HG03108 (cell line): ENCODE measurements around the gene PCBP3.

ENCODE experiments used
- ATAC-seq: cut with Tn5 transposase; IDR thresholded peaks from one replicate; pipeline ENCODE4 v1.9.1; 2021; ENCODE audit warnings: moderate library complexity; ENCODE audit not compliant: unreplicated experiment

Gene PCBP3

GRCh38 chr21:45778686-45779085 lies 135.2 kb downstream of the PCBP3 start:
- no peak for ATAC-seq

- no peak for ATAC-seq
These were observed 135.7 kb downstream of the PCBP3 start for GRCh38 chr21:45779226-45779625.

- ATAC-seq, result no peak
These were observed 137.1 kb downstream of the PCBP3 start for GRCh38 chr21:45780647-45781046.

DNA sequence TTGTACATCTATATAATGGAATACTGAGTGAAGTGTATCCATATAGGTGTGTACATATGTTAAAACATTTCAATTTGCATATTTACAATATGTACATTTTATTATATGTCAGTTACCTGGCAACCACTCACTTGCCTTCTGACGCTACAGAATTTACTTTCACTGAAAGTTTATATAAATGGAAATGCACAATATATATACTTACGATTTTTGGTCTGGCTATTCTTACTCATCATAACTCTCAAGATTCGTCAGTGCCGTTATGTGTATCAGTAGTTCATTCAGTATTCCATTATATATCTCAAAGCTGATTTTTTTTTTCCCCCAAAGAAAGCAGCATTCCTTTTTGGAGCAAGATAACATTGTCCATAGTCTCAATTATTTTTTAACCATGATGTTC lies 138.2 kb downstream of the PCBP3 start:
- no peak for ATAC-seq

DNA sequence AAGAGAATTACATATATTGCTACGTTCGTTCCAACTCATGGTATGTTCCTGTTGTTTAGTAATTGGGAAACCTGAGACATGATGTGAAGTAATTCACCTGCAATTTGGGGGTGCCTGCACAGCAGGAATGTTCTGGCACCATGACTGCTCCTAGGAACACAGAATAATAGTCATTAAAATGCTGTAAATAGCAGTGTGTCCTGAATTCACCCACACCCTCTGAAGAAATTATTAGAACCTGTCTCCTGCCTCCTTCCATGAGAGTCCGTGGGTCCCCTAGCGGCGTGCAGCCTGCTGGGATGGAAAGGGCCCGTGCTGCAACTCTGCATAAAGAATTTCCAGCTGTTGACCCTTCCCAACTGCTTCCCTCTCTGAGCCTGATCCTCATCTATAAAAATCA lies 143.1 kb downstream of the PCBP3 start:
- no peak for ATAC-seq

DNA sequence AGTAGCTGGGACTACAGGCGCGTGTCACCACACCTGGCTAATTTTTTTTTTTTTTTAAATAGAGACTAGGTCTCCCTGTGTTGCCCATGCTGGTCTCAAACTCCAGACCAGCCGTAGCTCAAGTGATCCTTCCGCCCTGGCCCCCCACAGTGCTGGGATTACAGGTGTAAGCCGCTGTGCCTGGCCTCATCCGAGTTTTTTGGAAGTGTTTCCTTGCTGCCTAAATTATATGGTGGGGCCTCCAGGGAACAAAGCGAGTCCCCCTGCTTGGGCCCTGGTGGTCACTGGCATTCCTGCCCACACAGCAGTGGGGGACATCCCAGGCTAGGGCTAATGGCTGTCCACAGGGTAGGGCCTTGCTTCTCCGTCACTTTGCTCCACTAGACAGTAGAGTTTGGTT lies 143.8 kb downstream of the PCBP3 start:
- no peak for ATAC-seq

- ATAC-seq, result no peak
These were observed 144.7 kb downstream of the PCBP3 start for GRCh38 chr21:45788198-45788597.

DNA sequence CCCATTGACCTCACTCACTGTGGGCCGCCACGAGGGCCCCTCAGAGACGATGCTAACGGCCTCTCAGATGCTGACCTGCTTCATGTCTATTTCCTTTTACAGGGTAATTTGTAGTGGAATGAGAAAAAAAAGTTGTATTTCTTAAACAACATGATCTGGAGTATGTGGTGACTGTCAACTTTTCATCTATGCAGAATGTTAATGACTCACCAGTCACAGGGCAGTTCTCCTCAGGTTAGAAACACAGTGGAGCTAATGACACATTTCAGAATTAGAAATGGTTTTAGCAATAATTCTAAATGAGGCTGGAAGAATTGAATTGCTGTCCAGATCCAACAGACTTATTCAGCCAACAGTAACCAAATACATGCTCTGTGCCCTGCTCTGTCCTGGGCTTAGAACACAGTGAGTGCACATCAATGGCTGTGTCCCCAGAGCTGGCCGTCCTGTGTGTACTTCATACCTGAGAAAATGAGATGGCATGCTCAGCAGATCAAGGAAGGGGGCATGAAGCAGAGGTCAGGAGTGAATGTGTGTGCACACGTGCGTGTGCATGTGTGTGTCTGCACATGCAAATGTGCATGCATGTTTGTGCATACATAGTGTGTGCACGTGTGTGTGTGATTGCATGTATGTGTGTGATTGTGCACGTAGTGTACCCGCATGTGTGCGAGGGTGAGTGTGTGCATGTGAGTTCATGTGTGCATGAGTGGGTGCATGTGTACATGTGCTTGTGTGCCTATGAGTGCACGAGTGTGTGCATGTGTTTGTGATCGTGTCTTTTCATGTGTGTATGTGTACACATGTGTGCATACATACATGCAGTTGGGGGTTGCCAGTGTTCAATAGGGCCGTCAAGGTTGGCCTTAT lies 145.3 kb downstream of the PCBP3 start:
- ATAC-seq, result no peak

DNA sequence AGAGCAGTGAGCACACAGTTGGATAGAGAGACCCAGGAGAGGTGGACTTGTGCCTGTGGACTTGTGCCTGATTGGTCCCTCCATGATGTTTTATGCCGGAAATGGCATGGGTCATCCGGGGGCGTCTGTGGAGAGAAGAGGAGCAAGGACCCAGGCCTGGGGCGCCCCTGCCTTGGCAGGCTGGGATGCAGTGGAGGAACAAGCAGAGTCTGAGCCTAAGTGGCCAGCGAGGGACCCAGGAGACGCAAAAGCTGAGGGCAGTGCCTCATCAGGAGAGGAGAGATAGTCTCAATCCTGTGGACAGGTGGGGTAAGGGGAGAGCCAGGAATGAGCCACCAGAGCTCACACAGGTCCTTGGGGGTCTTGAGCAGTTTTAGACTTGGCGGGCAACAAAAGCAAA lies 146.9 kb downstream of the PCBP3 start:
- ATAC-seq, result no peak

DNA sequence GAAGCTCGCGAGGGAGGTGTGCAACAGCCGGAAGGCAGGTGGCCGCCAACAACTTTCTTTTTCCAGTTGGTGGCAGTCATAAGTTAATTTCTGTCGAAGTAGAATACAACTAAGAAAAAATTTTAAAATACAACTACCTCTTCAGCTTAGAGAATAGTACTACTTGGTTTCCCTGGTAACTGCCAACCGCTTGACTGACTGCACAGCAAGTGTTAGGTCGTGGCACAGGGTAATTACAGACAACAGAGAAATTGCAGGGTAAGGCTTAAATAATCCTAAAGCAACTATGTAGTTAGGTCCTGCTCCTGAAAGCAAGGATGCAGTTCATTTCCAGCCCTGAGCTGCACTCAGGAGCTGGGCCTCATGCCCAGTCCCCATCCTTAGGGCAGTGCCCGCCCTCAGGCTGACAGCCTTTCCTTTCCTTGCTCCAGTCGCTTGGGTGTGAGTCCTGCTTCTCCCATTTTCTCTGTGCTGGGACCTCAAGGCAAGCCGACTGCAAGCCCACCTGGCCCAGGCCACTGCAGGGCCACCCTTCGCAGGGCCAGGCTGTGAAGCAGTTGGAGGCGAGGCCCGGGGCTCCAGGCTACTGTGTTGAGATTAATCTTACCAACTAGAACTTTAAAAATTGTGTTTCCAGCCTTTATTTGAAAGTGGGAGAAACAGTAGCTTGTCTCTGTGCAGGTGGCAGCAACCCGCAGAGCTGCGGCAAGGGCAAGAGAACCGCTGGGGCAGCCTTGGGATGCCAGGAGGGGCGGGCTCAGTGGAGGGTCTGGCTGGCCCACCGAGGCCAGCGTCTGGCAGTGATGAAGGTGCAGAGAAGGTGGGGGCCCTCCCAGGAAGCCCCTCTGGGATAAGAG lies 148.3 kb downstream of the PCBP3 start:
- no peak for ATAC-seq

DNA sequence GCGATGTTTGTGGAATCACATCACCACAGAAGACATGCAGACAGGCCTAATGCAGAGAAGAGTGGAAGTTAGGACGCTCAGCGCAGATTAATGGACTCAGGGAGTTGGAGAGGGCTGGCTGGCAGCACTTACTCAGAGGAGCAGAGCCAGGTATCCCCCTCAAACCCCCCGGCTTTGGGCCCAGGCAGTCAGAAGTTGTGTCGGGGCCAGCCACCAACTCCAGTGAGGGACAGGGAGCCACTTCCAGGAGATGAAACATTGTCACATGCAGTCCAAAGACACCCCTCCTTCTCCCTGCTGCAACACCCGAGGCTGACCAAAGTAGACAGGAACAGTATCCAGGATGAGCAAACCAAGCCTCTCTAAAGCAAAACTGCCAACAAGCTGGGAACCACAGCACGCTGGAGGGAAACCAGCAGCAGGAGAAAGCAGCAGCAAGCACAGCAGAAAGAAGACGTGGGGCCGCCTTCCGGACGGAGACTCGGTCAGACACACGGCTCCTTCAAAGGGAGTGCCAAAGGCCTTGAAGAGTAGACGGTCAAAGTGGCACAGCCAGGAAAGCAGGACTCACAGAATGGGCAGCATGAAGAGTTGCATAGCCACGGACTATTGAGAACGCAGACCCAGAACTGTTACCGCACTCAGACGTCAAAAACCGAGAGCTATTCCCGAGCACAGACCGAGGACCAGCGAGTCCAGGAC lies 149.3 kb downstream of the PCBP3 start:
- no peak for ATAC-seq

GRCh38 chr21:45794027-45794426 lies 150.5 kb downstream of the PCBP3 start:
- no peak for ATAC-seq

DNA sequence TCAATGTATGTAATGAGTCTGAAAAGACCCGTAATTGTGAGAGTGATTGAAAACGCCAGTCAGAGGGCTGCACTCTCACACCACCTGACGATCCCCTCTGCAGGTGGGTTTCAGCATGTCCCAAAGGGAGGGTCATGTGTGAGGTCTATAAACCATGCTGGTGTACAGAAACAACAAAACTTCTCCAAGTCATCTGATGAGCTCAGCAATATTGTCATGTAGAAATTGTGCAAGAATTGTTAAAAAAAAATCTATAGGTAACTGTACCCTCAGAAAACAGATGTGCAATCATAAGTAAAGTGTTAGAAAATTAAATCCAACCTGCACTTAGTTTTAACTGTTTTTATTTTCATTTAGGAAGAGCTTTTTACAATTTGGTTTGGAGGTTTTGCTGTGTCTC lies 152.5 kb downstream of the PCBP3 start:
- no peak for ATAC-seq

DNA sequence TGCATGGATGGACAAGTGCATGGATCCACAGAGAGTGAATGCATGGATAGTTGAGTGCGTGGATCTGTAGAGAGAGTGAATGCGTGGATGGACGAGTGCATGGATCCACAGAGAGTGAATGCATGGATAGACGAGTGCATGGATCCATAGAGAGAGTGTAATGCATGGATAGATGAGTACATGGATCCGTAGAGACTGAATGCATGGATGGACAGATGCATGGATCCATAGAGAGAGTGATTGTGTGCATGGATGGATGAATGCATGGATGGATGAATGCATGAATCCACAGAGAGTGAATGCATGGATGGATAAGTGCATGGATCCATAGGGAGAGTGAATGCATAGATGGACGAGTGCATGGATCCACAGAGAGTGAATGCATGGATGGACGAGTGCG lies 153.8 kb downstream of the PCBP3 start:
- ATAC-seq, result no peak

DNA sequence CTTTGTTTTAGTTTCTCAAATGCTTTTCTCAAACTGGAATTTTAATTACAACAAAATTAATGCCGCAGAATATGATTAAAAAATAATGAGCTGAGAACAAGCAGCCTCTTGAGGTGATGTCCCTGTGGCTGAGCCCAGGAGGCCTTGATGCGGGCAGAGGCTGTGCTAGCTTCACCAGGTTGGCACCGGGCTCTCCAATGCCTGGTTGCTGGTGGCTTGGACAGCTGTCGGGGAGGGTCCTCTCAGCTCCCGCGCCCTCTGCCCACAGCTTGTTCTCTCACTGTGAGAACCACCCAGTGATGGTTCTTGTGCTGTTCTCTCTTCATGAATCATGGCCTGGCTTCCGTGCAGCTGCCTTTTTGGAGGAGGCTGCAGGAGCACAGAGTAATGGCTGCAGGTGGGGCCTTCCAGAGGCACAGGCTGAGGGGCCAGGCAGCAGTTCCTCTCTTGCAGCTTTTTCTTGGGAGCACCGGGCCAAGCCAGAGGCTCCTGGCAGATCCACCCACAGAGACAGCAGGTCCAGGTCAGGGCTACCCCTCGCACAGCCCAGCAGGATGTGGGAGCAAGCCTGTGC lies 156.3 kb downstream of the PCBP3 start:
- no peak for ATAC-seq

GRCh38 chr21:45800339-45801080 lies 157.0 kb downstream of the PCBP3 start:
- ATAC-seq, result no peak

- ATAC-seq, result no peak
These were observed 157.8 kb downstream of the PCBP3 start for GRCh38 chr21:45801129-45801964.

GRCh38 chr21:45801989-45802388 lies 158.5 kb downstream of the PCBP3 start:
- ATAC-seq, result no peak

- ATAC-seq, result no peak
These were observed 158.9 kb downstream of the PCBP3 start for GRCh38 chr21:45802425-45802824.
